Karpas-422 (cell line): ENCODE results near the gene NR2F2. TPM values are rescaled to one million over a fixed set of nuclear protein-coding genes. Genes with fewer than 3 reads are reported as not detected.

Source experiments
- DNase-seq: peaks from one replicate; pipeline ENCODE4 v3.0.0-alpha.2; 2015
- H2AFZ ChIP-seq: fragments of 200-600 bp; sonication (generic); 2 replicates; pipeline ENCODE4 v1.6.1; 2014; ENCODE audit warnings: antibody characterized with exemption, low read length, mixed read lengths
- H3K27ac ChIP-seq: fragments of 200-600 bp; sonication (generic); 2 replicates; pipeline ENCODE4 v1.5.1; 2014; ENCODE audit warnings: mild to moderate bottlenecking, low read length, moderate library complexity
- H3K27me3 ChIP-seq: fragments of 200-600 bp; sonication (generic); 2 replicates; pipeline ENCODE4 v1.6.1; 2014; ENCODE audit warnings: low read length, mixed read lengths
- H3K36me3 ChIP-seq: fragments of 200-600 bp; sonication (generic); 2 replicates; pipeline ENCODE4 v1.6.1; 2014; ENCODE audit warnings: low read length, mixed read lengths; ENCODE audit not compliant: insufficient read depth
- H3K4me1 ChIP-seq: fragments of 200-600 bp; sonication (generic); 2 replicates; pipeline ENCODE4 v1.6.1; 2014; ENCODE audit warnings: mild to moderate bottlenecking, low read length, mixed read lengths
- H3K4me2 ChIP-seq: fragments of 200-600 bp; sonication (generic); 2 replicates; pipeline ENCODE4 v1.6.1; 2014; ENCODE audit warnings: low read length, low read depth, mild to moderate bottlenecking; ENCODE audit not compliant: poor library complexity, severe bottlenecking
- H3K4me3 ChIP-seq: fragments of 200-600 bp; sonication (generic); 2 replicates; pipeline ENCODE4 v1.5.1; 2014; ENCODE audit warnings: mild to moderate bottlenecking, antibody characterized with exemption, low read length, mixed read lengths
- H3K79me2 ChIP-seq: fragments of 200-600 bp; sonication (generic); 2 replicates; pipeline ENCODE4 v1.6.1; 2014; ENCODE audit warnings: mild to moderate bottlenecking, low read length, mixed read lengths
- H3K9ac ChIP-seq: fragments of 200-600 bp; sonication (generic); 2 replicates; pipeline ENCODE4 v1.6.0; 2014; ENCODE audit warnings: low read length
- H3K9me2 ChIP-seq: fragments of 200-600 bp; sonication (generic), shearing (Covaris generic); replicated peaks from 2 replicates; pipeline ENCODE4 v1.6.0; 2014; ENCODE audit warnings: mild to moderate bottlenecking, low read length, moderate library complexity; ENCODE audit not compliant: insufficient read depth
- H3K9me3 ChIP-seq: fragments of 300-700, 200-600 bp; sonication (generic); 2 replicates; pipeline ENCODE4 v1.6.1; 2014; ENCODE audit warnings: low read length, mixed read lengths
- H4K20me1 ChIP-seq: fragments of 200-600 bp; sonication (generic); 2 replicates; pipeline ENCODE4 v1.6.1; 2014; ENCODE audit warnings: mild to moderate bottlenecking, antibody characterized with exemption, low read length, low read depth; ENCODE audit not compliant: insufficient read depth
- total RNA-seq: library from RNA; depleted of rRNA; stranded (reverse); fragments of >200 nt; shearing (Covaris generic); gene quantifications from 2 replicates; pipeline ENCODE4 v1.2.3, GENCODE V29; 2014; ENCODE audit warnings: low replicate concordance

The NR2F2 gene
- total RNA-seq, 1 experiment from 2014 or later, result not detected

- Histone ChIP-seq H3K36me3 (no peaks in the 10 kb centered on the region), H2AFZ (no peak overlapping the region), H3K4me3 (no peak overlapping the region), H3K27ac (no peak overlapping the region), H3K4me2 (no peak overlapping the region), H3K4me1 (no peaks in the 10 kb centered on the region), H4K20me1 (no peaks in the 10 kb centered on the region), H3K9ac (no peak overlapping the region), H3K27me3 (no peaks in the 10 kb centered on the region), H3K9me3 (peaks cover 8% of the 10 kb centered on the region), H3K9me2 (no peaks in the 10 kb centered on the region), H3K79me2 (no peaks in the 10 kb centered on the region)
- DNase-seq, result no peak
Measured at GRCh38 chr15:96325541-96326327, 4.8 kb upstream of the NR2F2 start.

GRCh38 chr15:96326328-96327154, 4.0 kb upstream of the NR2F2 start:
- no peak for DNase-seq
- Histone ChIP-seq H2AFZ (no peak overlapping the region), H3K4me3 (no peak overlapping the region), H3K27me3 (no peaks in the 10 kb centered on the region), H3K9me3 (peaks cover 6% of the 10 kb centered on the region), H4K20me1 (no peaks in the 10 kb centered on the region), H3K27ac (no peak overlapping the region), H3K4me2 (no peak overlapping the region), H3K36me3 (no peaks in the 10 kb centered on the region), H3K79me2 (no peaks in the 10 kb centered on the region), H3K4me1 (no peaks in the 10 kb centered on the region), H3K9ac (no peak overlapping the region), H3K9me2 (no peaks in the 10 kb centered on the region)

- DNase-seq, result peak; percentile 73
Measured at GRCh38 chr15:96327155-96327741, 3.3 kb upstream of the NR2F2 start.

GRCh38 chr15:96328181-96328876, 2.2 kb upstream of the NR2F2 start:
- H3K9ac ChIP-seq, result no peak overlapping the region

More at GRCh38 chr15:96327155-96327741, 3.3 kb upstream of the NR2F2 start:
- Histone ChIP-seq H3K9me3 (peaks cover 6% of the 10 kb centered on the region), H4K20me1 (no peaks in the 10 kb centered on the region), H3K9ac (no peak overlapping the region), H3K27me3 (no peaks in the 10 kb centered on the region), H2AFZ (no peak overlapping the region), H3K9me2 (no peaks in the 10 kb centered on the region), H3K4me2 (no peak overlapping the region), H3K4me3 (no peak overlapping the region), H3K79me2 (no peaks in the 10 kb centered on the region), H3K4me1 (no peaks in the 10 kb centered on the region), H3K27ac (no peak overlapping the region), H3K36me3 (no peaks in the 10 kb centered on the region)

GRCh38 chr15:96328877-96329195, 1.7 kb upstream of the NR2F2 start:
- DNase-seq, result no peak
- no peak overlapping the region for H3K9ac ChIP-seq
- H3K27ac ChIP-seq, result no peak overlapping the region
- no peak overlapping the region for H2AFZ ChIP-seq
- H3K9me3 ChIP-seq, result no peaks in the 10 kb centered on the region
- H4K20me1 ChIP-seq, result no peaks in the 10 kb centered on the region
- H3K4me2 ChIP-seq, result no peak overlapping the region
- no peak overlapping the region for H3K4me3 ChIP-seq
- H3K27me3 ChIP-seq, result no peaks in the 10 kb centered on the region
- no peaks in the 10 kb centered on the region for H3K79me2 ChIP-seq
- no peaks in the 10 kb centered on the region for H3K4me1 ChIP-seq
- H3K9me2 ChIP-seq, result no peaks in the 10 kb centered on the region
- no peaks in the 10 kb centered on the region for H3K36me3 ChIP-seq

More at GRCh38 chr15:96328181-96328876, 2.2 kb upstream of the NR2F2 start:
- Histone ChIP-seq H3K4me2 (no peak overlapping the region), H3K9me3 (no peaks in the 10 kb centered on the region; the same call in 1 of the 2 replicates), H2AFZ (no peak overlapping the region), H3K36me3 (no peaks in the 10 kb centered on the region), H3K79me2 (no peaks in the 10 kb centered on the region), H3K4me1 (no peaks in the 10 kb centered on the region), H3K27me3 (no peaks in the 10 kb centered on the region), H3K4me3 (no peak overlapping the region), H3K9me2 (no peaks in the 10 kb centered on the region), H4K20me1 (no peaks in the 10 kb centered on the region), H3K27ac (no peak overlapping the region)
- no peak for DNase-seq

- H3K79me2 ChIP-seq, result no peaks in the 10 kb centered on the region
- no peak overlapping the region for H3K9ac ChIP-seq
- H4K20me1 ChIP-seq, result no peaks in the 10 kb centered on the region
- H3K9me2 ChIP-seq, result no peaks in the 10 kb centered on the region
- H3K36me3 ChIP-seq, result no peaks in the 10 kb centered on the region
- no peak overlapping the region for H3K4me2 ChIP-seq
- H3K9me3 ChIP-seq, result no peaks in the 10 kb centered on the region; the same call in 1 of the 2 replicates
- no peaks in the 10 kb centered on the region for H3K4me1 ChIP-seq
- no peaks in the 10 kb centered on the region for H3K27me3 ChIP-seq
- no peak for DNase-seq
- H2AFZ ChIP-seq, result no peak overlapping the region
- no peak overlapping the region for H3K4me3 ChIP-seq
- no peak overlapping the region for H3K27ac ChIP-seq
Measured at GRCh38 chr15:96329403-96329981, 1.0 kb upstream of the NR2F2 start.

GRCh38 chr15:96330064-96330449, 443 bp upstream of the NR2F2 start:
- H3K36me3 ChIP-seq, result no peaks in the 10 kb centered on the region
- H3K9me3 ChIP-seq, result peaks cover under 1% of the 10 kb centered on the region; the same call in 1 of the 2 replicates
- H3K27me3 ChIP-seq, result no peaks in the 10 kb centered on the region
- no peak overlapping the region for H3K9ac ChIP-seq
- no peaks in the 10 kb centered on the region for H3K9me2 ChIP-seq
- no peaks in the 10 kb centered on the region for H3K79me2 ChIP-seq
- DNase-seq, result no peak
- no peak overlapping the region for H3K4me3 ChIP-seq
- H3K4me1 ChIP-seq, result no peaks in the 10 kb centered on the region
- no peaks in the 10 kb centered on the region for H4K20me1 ChIP-seq
- no peak overlapping the region for H3K4me2 ChIP-seq
- H2AFZ ChIP-seq, result no peak overlapping the region
- H3K27ac ChIP-seq, result no peak overlapping the region
